ENCODE results near the gene CRISPLD2.

- no peak for TF ChIP-seq POLR2A (IDR thresholded peaks at IDR 0.05)
- TF ChIP-seq CTCF (IDR thresholded peaks at IDR 0.05): no peak
These were observed 25.0 kb downstream of the CRISPLD2 start for GRCh38 chr16:84844559-84845495.
